ENCODE results near the gene SIK3.

The SIK3 gene

GRCh38 chr11:116864531-116864930 is 233.7 kb downstream of the SIK3 start:
- no peak for TF ChIP-seq CTCF (IDR thresholded peaks at IDR 0.05)

GRCh38 chr11:116862951-116863350 is 235.3 kb downstream of the SIK3 start:
- TF ChIP-seq CTCF (IDR thresholded peaks at IDR 0.05) = no peak

GRCh38 chr11:116862185-116862584 is 236.0 kb downstream of the SIK3 start:
- no peak for TF ChIP-seq CTCF (IDR thresholded peaks at IDR 0.05)

- TF ChIP-seq CTCF (IDR thresholded peaks at IDR 0.05) = no peak
Measured at GRCh38 chr11:116861539-116861938, 236.7 kb downstream of the SIK3 start.

GRCh38 chr11:116860303-116860702 is 237.9 kb downstream of the SIK3 start:
- no peak for TF ChIP-seq CTCF (IDR thresholded peaks at IDR 0.05)

- no peak for TF ChIP-seq CTCF (IDR thresholded peaks at IDR 0.05)
Measured at GRCh38 chr11:116859175-116859574, 239.1 kb downstream of the SIK3 start.

- TF ChIP-seq CTCF (IDR thresholded peaks at IDR 0.05) = no peak
Measured at GRCh38 chr11:116857936-116858335, 240.3 kb downstream of the SIK3 start.

GRCh38 chr11:116857316-116857715 is 240.9 kb downstream of the SIK3 start:
- no peak for TF ChIP-seq CTCF (IDR thresholded peaks at IDR 0.05)
